ENCODE measurements around the gene UBR4. TPM values are rescaled to one million over a fixed set of nuclear protein-coding genes. Genes with fewer than 3 reads are reported as not detected.

UBR4 gene
- total and polyA plus RNA-seq, 7 donors, result 32.4 to 215 (median 73.5) TPM

DNA sequence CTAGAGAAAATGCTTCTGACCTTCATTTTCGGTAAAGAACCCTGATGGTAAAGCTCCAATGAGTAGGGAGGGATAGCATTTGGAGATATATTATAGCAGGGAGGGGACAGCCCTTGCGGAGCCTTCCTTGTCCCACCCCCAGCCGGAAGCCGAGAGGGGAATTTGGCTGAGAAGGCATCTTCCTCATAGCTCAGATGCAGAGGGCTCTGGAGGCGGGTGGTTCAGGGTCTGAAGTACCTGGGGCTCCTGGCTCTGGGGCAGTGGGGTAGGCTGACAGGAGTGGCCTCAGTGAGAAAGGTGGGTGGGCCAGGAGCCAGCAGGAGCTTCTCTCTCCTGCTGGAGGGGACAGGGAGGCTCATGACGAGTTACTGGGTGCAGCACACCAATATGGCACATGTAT is 165.6 kb downstream of the UBR4 start:
- intact Hi-C loops (cut with DNase I), result no loop called here
- no peaks in the 10 kb centered on the region for H3K9me3 ChIP-seq
- peak; percentile 39 for DNase-seq
- no peak for TF ChIP-seq POLR2A (IDR thresholded peaks at IDR 0.05)
- TF ChIP-seq EP300 (IDR thresholded peaks at IDR 0.05), result no peak
- TF ChIP-seq POLR2AphosphoS5 (IDR thresholded peaks at IDR 0.05), result no peak
- TF ChIP-seq, protein P1, sequence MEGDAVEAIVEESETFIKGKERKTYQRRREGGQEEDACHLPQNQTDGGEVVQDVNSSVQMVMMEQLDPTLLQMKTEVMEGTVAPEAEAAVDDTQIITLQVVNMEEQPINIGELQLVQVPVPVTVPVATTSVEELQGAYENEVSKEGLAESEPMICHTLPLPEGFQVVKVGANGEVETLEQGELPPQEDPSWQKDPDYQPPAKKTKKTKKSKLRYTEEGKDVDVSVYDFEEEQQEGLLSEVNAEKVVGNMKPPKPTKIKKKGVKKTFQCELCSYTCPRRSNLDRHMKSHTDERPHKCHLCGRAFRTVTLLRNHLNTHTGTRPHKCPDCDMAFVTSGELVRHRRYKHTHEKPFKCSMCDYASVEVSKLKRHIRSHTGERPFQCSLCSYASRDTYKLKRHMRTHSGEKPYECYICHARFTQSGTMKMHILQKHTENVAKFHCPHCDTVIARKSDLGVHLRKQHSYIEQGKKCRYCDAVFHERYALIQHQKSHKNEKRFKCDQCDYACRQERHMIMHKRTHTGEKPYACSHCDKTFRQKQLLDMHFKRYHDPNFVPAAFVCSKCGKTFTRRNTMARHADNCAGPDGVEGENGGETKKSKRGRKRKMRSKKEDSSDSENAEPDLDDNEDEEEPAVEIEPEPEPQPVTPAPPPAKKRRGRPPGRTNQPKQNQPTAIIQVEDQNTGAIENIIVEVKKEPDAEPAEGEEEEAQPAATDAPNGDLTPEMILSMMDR (IDR thresholded peaks at IDR 0.05), result no peak
- H3K4me3 ChIP-seq, result no peak overlapping the region
- peaks cover 0 to 20% (median 8%) of the 10 kb centered on the region in 3 donors for H3K27me3 ChIP-seq
- H3K27ac ChIP-seq, result no peak overlapping the region
- no peaks in the 10 kb centered on the region for H3K4me1 ChIP-seq
- WGBS, 2 donors, result 77 to 83% methylated on average over 6 of the region's 6 CpGs
- no peaks in the 10 kb centered on the region for H3K36me3 ChIP-seq

DNA sequence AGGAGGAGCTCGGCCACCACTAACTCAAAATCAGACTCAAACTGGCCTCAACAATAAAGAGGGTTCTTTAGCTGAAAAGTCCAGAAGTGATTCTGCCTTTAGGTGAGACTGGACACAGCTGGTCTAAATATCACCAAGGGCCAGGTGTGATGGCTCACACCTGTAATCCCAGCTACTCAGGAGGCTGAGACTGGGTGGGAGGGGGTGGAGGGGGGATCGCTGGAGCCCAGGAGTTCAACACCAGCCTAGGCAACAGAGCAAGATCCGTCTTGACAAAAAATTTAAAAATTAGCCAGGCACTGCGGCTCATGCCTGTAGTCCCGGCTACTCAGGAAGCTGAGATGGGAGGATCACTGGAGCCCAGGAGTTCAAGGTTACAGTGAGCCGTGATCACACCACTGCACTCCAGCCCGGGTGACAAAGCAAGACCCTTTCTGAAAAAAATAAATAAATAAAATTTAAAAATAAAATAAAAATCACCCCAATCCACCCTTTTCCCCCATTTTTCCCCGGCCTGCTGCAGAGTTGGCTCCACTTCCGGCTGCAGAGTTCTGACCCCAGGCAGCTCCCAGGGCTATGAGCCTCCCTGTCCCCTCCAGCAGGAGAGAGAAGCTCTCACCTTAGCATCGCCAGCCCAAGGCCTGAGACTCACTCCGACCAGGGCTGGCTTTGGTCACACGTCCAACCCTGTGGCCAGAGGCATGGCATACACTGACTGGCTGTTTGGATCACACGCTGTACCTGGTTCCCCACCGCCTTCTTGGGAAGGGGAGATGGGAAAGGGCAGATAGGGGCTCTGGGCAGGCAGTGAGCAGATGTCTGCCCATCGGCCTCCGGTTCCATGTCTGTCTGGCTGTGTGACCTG is 166.3 kb downstream of the UBR4 start:
- Histone ChIP-seq H3K4me1 (no peaks in the 10 kb centered on the region), H3K27me3 (peaks cover 0 to 20% (median 8%) of the 10 kb centered on the region in 3 donors), H3K36me3 (no peaks in the 10 kb centered on the region), H3K4me3 (no peak overlapping the region), H3K9me3 (no peaks in the 10 kb centered on the region), H3K27ac (no peak overlapping the region)
- TF ChIP-seq EP300 (IDR thresholded peaks at IDR 0.05), result no peak
- no peak for TF ChIP-seq POLR2AphosphoS5 (IDR thresholded peaks at IDR 0.05)
- no peak for TF ChIP-seq POLR2A (IDR thresholded peaks at IDR 0.05)
- TF ChIP-seq, protein P1 (IDR thresholded peaks at IDR 0.05), result no peak
- WGBS, 2 donors, result 81 to 86% methylated on average over 16 of the region's 16 CpGs
- peak; percentile 40 for DNase-seq
- intact Hi-C loops (cut with DNase I), result no loop called here

DNA sequence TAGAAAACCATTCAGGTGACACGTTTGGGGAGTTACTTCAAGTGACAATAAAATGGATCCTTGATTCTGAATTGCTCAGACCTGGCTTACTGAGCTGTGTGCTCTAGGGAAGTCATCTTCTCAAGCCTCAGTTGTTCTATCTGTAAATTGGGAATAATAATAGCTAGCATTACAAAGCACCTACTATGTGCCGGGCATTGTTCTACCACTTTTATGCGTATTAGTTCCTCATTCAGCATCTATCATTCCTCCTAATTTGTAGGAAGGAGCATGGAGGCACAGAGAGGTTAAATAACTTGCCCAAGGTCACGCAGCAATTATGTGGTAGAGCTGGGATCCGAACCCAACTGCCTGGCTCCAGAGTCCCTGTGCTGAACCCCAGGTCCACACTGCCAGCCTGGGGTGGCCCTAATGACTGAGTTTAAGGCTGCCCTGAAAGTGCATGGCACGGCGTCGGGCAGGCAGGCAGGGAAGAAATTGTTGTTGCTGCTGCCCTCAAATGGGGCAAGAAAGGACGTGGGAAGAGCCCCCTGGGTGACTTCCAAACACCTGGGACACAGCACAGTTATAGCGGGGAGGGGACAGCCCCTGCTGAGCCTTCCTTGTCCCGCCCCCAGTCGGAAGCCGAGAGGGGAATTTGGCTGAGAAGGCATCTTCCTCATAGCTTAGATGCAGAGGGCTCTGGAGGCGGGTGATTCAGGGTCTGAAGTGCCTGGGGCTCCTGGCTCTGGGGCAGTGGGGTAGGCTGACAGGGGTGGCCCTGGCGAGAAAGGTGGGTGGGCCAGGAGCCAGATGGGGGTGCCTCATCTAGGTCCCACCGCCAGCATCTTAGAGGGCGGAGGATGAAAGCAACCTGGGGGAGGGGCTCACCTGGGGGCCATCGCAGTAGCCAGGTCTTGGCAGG is 167.1 kb downstream of the UBR4 start:
- Histone ChIP-seq H3K36me3 (no peaks in the 10 kb centered on the region), H3K27ac (no peak overlapping the region), H3K27me3 (peaks cover 0 to 20% (median 8%) of the 10 kb centered on the region in 3 donors), H3K4me3 (no peak overlapping the region), H3K9me3 (no peaks in the 10 kb centered on the region), H3K4me1 (no peaks in the 10 kb centered on the region)
- WGBS, 2 donors, result 63 to 67% methylated on average over 18 of the region's 18 CpGs
- DNase-seq, result peak; percentile 42
- intact Hi-C loops (cut with DNase I), result no loop called here
- TF ChIP-seq EP300 (IDR thresholded peaks at IDR 0.05) (no peak), POLR2AphosphoS5 (IDR thresholded peaks at IDR 0.05) (no peak), POLR2A (IDR thresholded peaks at IDR 0.05) (no peak)
- TF ChIP-seq, protein P1 (IDR thresholded peaks at IDR 0.05), result no peak

DNA sequence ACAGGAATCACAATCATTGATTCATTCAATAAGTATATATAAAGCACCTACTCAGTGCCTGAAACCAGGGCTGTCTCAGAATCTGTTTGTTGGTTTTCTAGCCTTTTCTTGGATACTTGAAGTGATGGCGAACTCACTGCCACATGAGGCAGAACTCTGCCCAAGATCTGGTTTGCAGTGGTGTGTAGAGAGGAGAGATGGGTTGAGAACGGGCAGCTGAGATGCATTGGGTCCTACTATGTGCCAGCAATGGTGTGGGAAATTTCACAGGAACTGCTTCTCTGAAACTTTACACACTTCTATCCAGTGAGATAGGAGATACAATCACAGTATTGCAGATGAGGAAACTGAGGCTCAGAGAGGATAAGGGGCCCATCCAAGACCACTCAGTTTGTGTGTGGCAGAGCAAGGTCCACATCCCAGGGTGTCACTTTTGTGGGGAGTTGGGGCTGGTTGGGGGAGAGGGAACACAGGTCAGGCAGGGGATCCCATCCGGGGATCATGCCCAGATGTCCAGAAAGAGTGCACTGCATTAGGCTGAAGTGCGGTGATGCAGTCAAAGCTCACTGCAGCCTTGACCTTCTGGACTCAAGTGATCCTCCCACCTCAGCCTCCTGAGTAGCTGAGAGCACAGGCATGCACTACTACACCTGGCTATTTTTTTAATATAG is 169.9 kb downstream of the UBR4 start:
- intact Hi-C loops (cut with DNase I), result no loop called here
- 86 to 90% methylated on average over 4 of the region's 4 CpGs for WGBS, 2 donors
- no peak overlapping the region for H3K27ac ChIP-seq
- no peaks in the 10 kb centered on the region for H3K36me3 ChIP-seq
- no peaks in the 10 kb centered on the region for H3K9me3 ChIP-seq
- DNase-seq, result peak; percentile 28
- no peak overlapping the region for H3K4me3 ChIP-seq
- no peak for TF ChIP-seq POLR2A (IDR thresholded peaks at IDR 0.05)
- no peak for TF ChIP-seq EP300 (IDR thresholded peaks at IDR 0.05)
- TF ChIP-seq POLR2AphosphoS5 (IDR thresholded peaks at IDR 0.05), result no peak
- TF ChIP-seq, protein P1 (IDR thresholded peaks at IDR 0.05), result no peak
- H3K4me1 ChIP-seq, result no peaks in the 10 kb centered on the region
- peaks cover 0 to 20% (median 8%) of the 10 kb centered on the region in 3 donors for H3K27me3 ChIP-seq

Data from sigmoid colon (tissue), 7 donors.